ENCODE data around the gene RCOR1.

DNA sequence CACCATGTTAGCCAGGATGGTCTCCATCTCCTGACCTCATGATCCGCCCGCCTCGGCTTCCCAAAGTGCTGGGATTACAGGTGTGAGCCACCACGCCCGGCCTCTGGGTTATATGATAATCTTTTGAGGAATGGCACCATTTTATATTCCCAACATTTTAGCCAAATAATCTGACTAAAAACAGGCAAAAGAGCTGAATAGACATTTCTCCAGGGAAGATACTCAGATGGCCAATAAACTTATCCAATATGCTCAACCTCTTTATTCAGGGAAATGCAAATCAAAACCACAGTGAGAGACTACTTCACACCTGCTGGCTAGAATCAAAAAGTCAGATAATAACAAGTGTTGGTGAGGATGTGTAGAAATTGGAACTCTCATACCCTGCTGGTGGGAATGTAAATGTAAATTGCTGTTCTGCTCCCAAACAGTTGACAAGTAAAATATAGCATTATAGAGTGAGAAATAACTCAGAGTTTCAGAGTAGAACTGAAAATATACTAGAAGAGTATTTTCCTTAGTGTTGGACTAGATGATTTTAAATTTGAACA is 80.0 kb downstream of the RCOR1 start:
- TF ChIP-seq CTCF (IDR thresholded peaks at IDR 0.05 in 8 of 11, conservative IDR thresholded peaks at IDR 0.05 in 3 of 11) (no peak), POLR2A (IDR thresholded peaks at IDR 0.05) (no peak)
